Activated CD4-positive, alpha-beta T cell treated with anti-CD3 and anti-CD28 coated beads for 4 hours (primary cell): ENCODE results near the gene DOK5.
"Not testable (repeated sequence)": the region's sequence is repeated elsewhere in the genome, so short reads cannot be mapped to it uniquely, and the experiment has no call there.

Experiments
- DNase-seq, 2 donors: peaks; one replicate each; pipeline ENCODE4 v3.0.0-alpha.2; 2020

The DOK5 gene

DNA sequence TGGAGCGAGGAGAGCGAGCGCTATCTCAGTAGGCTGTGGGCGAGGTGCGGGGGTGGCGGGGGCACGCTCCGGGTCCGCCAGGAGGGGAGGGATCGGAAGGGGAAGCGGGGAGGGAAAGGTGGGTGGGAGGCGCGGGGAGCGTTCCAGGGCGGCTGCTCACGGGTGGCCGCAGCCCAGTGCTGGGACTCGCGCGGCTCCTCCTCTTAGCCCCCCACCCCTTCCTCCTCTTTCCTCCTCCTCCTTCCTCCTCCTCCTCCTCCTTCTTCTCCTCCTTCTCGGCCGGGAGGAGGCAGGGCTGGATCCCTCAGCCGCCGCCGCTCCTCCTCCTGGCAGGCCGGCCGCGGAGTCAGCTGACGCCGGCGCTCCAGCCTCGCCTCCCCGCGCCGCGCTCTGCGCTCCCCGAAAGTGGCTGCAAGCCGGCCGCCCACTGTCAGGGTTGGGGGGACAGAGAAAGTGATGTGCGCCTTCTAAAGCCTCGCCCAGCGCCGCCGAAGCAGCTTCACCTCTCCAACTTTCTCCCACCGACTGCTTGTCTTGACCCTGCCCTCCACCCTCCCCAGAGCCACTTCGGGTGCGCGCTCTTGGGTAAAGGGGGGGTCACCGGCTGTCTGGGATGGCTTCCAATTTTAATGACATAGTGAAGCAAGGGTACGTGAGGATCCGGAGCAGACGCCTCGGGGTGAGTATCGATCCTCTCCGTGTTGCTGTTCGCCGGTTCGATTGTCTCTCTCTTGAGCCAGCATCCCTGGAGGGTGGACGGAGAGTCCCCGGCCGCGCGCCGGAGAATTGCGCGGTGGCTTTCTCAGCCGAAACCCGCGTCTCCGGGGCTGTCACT, at the start of gene DOK5:
Gene DOK5, plus strand, starts transcription at position 260 of the 835 bp plus-strand sequence. Its CDS starts 354 bp downstream, at position 614.
- DNase-seq = no peak

DNA sequence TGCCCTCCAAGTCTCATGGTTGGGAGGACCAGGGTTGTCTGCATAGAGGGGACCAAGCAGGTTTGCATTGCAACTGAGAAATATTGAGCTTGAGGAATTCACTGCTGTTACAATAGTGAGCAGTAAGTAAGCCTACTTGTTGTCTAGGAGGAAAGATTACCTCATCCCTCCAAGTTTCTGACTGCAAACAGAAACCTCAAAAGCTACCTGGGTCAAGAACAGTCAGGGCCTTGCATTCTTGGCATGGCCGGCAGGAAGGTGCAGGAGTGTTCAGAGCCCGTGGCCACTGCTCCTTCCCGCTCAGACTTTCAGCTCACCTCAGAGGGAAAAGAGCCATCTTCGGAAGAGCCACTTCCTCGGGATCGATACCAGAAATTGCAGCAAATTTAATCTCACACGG, 46.0 kb upstream of the DOK5 start:
- DNase-seq = no peak

DNA sequence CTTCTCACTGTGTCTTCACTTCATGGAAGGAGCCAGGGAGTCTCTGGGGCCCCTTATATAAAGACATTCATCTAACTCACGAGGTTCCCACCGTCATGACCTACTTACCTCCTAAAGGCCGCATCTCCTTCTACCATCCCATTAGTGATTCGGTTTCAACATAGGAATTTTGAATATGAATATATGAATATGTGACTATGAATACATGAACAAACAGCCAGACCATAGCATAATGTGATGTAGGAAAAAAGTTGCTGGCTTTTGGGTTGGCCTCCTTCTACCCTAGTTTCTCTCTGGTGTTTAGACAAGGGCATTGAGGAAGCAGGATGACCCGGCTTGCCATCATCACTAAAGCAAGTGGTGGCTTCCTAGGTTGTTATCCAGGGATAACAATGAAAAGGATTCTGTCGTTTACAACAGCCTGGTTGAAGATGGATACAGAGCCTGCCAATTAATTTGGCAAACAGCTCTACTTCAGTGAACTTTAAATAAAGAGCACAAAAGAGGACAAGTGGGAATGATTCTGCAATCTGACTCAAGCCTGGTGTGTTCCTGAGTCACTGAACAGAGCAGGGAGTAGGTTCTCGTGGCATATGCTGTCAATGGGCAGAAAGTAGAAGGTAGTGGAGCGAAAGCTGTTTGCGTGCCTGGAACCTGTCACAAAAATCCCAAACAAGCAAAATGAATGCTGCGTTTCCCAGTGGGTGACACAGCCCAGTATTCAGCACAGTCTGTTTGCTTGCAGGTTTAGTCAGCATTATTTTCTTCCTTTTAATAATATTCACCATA, 44.0 kb upstream of the DOK5 start:
- no peak for DNase-seq

DNA sequence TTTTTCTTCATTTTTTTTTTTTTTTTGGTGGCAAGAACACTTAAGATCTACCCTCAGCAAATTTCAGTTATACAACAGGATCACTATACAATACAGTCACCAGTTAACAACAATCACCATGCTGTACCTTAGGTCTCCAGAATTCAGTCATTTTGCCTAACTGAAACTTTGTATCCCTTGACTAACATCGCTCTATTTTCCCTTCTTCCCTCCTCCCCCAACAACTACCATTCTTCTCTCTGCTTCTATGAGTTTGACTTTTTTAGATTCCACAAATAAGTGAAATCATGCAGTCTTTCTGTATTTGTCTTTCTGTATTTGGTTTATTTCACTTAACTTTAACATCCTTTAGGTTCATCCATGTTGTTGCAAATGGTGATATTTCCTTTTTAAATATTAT, 42.4 kb upstream of the DOK5 start:
- no peak for DNase-seq

DNA sequence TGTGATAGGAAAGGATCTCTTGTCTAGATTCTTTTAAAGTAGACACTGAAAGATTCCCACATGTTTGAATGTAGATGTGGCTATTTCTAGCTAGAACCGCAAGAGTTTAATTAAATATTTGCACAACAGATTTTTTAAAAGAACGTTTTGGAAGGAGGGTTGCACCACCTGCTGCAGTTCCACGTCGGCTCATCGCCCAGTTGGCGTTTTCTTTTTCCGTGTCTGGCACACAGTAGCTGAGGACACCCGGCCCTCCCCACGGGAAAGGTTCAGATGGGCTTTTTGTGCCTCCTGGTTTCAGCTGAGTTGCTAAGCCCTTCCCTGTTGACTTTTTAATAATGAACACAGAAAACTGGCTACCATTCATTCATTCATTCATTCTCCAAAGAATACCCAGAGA, 41.8 kb upstream of the DOK5 start:
- no peak for DNase-seq

DNA sequence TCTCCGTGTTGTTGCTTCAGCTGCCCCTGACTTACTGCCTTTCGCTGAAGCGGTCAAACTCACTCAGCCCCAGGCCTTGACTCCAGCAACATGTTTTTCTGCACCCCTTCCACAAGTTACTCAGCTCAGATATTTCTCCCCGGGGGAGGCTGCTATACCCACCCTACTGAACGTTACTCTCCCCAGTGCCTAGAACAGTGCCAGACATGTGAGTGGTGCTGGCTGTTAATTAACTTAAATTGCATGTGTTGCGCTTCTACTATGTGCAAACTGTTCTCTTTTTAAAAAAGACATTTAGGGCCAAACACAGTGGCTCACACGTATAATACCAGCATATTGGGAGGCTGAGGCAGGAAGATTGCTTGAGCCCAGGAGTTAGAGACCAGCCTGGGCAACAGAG, 41.2 kb upstream of the DOK5 start:
- no peak for DNase-seq

DNA sequence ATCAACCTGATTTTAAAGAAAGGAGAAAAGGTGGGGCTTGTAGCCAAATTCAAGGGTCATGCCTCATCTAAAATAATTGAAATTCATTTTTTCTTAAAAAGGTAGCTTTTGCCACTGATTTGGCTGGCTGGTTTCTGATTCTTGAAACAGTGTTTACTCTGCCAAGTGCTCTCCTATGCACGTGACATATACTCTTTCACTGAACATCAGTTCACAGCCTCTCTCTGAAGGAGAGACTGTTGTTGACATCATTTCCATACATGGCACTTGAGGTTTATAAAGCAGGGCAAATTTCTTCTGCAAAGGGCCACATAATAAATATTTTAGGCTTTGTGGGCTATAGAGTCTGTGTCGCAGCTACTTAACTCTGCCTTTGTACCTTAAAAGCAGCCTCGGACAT, 40.4 kb upstream of the DOK5 start:
- no peak for DNase-seq

DNA sequence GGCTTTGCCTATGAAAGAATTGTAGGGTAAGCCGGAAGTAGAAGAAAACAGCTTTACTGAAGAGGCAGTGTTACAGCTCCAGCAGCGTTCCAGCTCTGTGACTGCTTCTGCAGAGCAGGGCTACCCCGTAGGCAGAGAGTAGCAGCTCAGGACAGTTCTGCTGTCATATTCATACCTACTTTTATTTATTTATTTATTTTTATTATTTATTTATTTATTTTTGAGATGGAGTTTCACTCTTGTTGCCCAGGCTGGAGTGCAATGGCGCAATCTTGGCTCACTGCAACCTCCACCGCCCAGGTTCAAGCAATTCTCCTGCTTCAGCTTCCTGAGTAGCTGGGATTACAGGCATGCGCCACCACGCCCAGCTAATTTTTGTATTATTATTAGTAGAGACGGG, 39.0 kb upstream of the DOK5 start:
- DNase-seq = not testable (repeated sequence)

DNA sequence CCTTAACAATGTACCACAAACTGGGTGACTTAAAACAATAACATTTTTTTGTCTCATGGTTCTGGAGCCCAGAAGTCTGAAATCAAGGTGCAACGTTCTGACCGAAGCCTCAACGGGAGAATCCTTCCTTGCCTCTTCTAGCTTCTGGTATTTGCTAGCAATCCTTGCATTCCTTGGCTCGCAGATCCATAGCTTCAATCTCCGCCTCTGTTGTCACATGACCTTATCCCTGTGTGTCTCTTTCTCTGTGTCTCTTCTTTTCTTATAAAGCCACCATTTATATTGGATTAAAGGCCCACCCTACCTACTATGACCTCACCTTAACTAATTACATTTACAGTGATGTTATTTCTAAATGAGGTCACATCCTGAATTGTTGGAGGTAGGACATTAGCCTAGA, 37.2 kb upstream of the DOK5 start:
- DNase-seq = no peak

DNA sequence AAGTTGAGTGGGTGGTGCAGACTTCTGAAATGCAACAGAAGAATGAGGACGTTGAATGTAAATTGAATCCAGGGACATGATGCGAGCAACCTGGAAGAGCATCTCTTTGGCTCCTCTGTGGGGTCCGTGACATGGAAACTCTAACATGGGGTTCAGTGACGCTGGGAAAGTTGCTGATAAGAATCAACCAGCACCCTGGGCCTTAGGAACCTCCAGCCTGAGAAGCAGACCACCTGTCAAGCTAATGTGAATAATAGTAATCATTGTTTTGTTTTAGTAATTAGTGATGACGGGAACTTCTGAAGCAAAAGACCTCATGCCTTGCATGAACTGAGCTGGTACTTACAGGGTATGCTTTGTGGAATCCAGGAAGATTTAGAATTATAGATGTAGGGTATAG, 25.2 kb upstream of the DOK5 start:
- no peak for DNase-seq

DNA sequence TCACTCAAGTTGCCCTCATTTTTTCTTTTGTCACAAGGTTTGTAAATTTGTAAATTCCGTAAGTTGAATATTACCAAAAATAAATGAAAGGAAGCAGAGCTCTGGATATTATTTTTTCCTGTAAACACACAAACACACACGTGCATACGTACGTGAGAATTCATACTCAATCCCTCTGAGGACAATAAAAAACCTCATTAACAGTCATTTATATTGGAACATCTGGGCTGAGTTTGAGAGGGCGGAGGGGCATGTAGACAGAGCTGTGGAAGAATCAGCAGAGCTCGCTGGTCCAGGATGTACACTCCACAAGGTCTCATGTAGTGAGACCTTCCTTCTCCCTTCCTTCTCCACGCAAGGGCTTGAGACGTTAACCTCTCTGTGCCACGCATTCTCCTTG, 24.2 kb upstream of the DOK5 start:
- DNase-seq = no peak

DNA sequence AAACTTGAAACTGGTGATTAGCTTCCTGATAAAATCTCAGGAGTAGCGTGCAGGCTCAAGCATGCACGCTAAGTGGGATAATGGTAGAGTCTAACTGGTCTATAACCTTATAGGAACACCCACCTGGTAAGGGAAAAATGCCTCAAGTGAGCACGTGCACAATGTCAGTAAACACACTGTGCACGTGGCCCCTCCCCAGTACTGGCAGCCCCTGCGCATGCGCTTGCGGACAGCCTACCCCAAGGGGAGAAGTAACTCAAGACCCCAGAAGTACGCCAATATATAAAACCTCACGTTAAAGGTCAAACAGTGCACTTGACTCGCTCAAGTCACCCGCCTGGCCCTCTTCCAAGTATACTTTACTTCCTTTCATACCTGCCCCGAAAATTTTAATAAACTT, 23.1 kb upstream of the DOK5 start:
- no peak for DNase-seq

DNA sequence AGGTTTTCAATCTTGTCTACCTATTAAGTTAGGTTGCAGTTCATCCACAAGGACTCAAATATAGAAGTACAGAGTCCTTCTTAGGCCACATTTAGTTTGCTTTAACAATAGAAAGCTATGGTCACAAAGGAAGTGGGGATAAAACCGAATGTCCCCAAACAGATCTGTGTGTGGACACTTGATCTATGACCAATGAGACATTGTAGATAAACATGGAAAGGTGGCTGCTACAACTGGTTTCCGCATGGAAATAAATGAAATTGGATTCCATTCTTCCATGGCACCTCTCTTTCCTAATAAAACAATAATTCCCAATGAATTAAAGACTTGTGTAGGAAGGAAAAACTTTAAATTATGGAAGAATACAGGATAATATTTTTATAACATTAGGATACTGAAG, 20.4 kb upstream of the DOK5 start:
- no peak for DNase-seq

DNA sequence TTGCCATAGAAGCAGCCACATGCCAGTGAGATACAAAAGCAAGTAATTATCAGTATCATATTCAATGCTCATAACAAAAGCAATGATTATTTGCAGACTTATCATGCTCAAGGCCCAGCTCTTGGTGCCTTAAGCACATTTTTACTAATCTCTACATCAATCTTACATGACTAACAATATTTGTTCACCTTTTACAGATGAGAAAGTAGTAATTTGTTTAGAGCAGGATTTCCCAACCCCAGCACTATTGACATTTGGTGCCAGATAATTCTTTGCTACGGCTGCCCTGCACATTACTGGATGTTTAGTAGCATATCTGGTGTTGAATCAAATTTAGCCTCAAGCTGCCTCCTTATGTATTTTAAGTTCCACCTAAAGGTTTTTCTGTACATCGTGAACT, 19.0 kb upstream of the DOK5 start:
- no peak for DNase-seq

DNA sequence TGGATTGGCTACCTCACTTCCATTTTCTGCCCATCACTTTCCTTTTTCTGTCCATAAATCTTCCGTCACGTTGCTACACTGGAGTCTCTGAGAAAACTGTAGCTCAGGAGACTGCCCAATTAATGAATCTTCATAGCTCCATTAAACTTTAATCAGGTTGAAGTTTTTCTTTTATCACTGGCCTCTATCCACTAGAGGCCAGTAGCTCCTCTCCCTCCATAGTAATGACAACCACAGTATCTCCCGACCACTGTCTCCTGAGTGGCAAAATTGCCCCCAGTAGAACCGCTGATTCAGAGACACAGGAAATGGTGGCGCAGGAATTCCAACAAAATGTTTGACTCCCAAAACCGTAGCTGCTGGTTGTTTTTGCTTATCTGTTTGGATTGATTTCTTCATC, 18.4 kb upstream of the DOK5 start:
- no peak for DNase-seq

DNA sequence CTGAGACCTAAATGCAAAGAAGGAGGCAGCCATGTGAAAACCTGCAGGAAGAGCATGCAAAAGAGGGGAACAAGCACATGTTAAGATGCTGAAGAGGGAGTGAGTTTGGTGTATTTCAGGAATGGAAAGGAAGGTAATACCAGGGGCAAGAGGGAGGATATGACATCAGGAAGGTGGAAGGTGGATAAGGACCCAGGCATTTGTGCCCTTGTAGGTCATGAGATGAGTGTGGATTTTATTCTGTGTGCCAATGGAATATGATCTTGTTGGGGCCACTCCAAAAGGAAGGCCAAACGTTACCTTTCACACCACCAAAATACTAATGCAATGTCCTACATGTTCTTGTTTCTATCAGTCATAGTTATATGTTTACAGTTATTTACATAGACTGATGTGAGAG, 17.2 kb upstream of the DOK5 start:
- no peak for DNase-seq

DNA sequence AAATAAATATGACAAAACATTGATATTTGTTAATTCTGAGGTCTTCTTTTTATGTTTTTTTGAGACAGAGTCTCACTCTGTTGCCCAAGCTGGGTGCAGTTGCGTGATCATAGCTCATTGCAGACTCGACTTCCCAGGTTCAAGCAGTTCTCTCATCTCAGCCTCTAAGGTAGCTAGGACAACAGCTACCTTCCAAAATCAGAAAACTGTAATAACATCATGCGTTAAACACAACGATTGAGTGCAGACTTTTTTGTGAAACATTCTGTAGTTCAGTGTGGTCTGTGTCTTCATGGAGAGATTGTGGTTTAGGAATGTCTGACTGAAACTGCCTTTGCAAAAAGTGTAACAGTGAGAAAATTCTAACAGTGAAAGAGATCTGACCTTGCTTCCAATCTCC, 16.1 kb upstream of the DOK5 start:
- no peak for DNase-seq

DNA sequence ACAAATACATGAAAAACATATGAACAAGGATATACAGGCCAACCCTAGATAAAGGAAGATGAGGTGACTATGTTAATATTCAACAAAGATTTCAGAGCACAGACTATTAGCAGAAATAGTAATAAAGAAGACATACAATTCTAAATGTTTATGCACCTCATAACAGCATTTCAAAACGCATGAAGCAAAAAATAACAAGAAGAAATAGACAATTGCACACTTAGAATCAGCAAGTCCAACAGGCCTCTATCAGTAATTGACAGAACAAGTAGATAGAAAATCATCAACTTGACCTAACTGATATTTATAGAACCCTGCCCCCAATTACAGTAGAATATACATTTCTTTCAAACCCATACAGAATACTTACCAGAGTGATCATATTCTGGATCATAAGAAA, 11.4 kb upstream of the DOK5 start:
- DNase-seq = no peak

DNA sequence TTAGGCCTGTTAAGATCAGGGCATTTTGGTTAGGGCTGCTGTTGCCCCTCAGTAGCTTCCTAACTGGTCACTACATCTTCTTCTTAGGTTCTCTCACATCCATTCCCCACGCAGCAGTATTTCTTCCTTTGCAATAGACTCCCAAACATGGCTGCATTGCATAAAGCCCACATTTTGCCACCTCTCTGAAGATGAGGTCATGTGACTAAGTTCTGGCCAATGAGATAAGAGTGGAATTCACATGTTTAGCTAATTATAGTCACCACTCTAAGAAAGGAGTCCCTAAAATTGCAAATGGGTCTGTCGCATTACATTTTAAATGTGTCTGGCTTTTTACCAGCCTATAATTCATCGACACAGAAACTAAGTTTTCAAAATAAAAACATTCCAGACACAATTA, 9.3 kb upstream of the DOK5 start:
- DNase-seq = no peak

DNA sequence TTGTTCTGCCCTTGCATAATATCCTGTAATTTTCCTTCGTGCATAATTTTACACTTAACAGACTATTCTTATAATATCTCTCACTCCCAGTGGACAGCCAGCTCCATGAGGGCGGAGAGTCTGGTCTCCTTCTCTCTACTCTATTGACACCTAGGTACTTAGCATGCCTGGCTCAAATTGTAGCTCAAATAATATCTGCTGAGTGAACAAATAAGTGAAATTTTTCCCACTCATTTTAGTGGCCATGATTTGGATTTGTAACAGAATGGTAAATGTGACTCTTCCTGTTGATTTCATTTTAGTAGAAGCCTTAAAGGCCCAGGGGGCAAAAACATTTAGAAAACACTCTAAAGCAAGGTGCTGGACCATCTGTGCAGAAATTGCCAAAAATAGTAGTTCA, 7.8 kb upstream of the DOK5 start:
- no peak for DNase-seq

DNA sequence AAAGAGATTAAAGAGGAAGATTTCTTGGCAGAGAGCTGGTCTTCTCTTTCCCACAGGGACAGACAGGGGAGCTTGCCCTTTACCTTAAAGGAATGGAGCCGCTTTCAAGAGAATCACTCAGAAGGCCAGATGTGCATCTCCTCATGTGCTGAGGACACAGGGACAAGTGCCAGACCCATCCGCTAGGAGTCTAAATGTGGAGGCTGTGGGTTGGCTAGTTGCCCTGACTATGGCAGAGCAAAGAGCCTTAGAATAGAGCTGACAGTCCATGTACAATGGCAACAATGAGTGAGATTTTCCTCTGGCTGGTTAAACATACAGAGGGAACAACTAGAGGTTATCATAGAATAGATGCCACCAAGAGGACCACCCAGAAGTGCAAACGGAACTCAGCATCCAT, 7.3 kb upstream of the DOK5 start:
- no peak for DNase-seq

DNA sequence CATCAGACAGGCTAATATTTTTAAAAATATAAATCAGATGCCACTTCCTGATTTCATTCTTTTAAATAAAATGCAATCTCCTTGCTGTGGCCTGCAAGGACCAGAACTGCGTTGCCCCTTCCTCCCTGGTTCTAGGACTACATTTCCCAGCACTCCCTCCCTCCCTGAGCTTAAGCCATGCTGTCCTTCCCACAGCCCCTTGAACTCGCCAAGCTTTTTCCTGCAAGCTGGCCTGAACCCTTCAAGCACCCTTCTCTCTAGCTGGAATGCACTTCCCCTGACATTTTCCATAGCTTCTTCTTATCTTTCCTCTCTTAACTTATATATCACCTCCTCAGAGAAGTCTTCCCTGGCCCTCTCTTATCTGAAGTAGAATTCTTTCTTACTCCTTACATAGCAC, 6.1 kb upstream of the DOK5 start:
- no peak for DNase-seq

DNA sequence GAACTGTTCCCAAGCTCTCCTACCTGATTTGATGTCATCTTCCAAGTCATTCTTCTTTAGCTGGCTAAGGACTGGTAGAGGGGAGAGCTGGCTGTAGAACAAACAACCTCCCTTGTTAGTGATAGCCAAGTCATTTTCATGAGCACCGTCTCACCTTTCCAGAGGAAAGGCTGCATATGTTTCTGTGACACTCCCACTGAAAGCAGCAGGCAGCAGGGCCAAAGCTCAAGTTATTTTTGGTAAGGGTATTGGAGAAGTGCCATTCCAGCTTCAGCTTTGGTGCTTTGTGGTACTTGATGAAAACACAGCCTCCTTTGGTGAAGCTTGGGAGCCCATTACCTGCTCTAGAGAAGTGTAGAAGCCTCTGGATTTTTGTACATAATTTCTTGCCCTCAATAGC, 5.4 kb upstream of the DOK5 start:
- no peak for DNase-seq

DNA sequence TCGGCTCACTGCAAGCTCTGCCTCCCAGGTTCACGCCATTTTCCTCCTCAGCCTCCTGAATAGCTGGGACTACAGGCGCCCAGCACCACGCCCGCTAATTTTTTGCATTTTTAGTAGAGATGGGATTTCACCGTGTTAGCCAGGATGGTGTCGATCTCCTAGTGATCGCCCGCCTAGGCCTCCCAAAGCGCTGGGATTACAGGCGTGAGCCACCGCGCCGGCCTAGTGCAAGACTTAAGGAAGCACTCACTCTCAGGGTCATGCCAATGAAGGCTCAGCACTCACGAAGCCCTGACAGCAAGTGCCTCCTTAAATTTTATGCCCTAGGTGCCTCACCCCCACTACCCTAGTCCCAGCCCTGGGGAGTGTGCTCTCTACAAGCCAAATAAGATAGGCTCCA, 4.7 kb upstream of the DOK5 start:
- no peak for DNase-seq

DNA sequence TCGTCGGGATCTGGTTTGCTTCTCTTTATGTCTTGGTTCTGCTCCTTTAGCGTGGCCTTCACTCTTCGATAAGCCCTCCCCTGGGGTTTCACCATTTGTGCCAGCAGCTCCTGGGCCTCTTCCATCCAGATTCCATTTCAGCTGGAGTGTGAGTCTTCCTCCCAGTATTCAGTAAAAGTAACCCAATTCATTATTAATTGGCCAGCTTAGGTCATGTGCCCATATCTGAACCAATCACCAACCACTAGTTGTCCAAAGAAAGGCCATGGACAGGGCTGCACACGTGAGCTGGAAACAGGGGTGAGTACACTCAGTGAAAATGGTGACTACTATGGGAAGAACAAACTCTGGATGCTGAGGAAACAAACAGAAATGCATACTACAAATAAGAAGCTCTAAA, 2.8 kb upstream of the DOK5 start:
- DNase-seq = no peak
